ENCODE measurements around the gene ZNF557.
A peak's percentile ranks its signal among the peaks of the same experiment; 100 is the strongest.

The ZNF557 gene

DNA sequence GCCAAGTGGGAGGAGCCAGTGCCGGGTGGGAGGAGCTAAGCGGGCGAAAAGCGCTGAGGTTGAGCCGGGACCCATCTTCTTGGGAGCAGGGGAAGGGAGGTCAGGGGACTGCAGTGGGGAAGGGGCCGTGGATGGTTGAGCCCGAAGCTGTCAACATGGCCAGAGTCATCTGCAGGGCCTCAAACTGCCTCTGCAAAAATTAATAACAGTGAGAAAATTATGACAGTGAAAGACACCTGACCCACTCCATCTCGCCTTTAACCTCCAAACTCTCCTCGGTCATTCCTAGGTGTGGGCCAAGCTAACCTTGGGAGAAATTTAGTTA, 30.1 kb downstream of the ZNF557 start (continued):
- TF ChIP-seq ZNF157 (tag by site-specific recombination; IDR thresholded peaks at IDR 0.05), result no peak
- no peak for TF ChIP-seq ZNF10 (tag by site-specific recombination; IDR thresholded peaks at IDR 0.05)
- TF ChIP-seq, protein P1, sequence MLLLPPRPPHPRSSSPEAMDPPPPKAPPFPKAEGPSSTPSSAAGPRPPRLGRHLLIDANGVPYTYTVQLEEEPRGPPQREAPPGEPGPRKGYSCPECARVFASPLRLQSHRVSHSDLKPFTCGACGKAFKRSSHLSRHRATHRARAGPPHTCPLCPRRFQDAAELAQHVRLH (tag by site-specific recombination; IDR thresholded peaks at IDR 0.05), result no peak
- TF ChIP-seq ZFP69B (tag by site-specific recombination; IDR thresholded peaks at IDR 0.05), result peak; percentile 51; the same call in 1 of the 2 replicates
- TF ChIP-seq ZNF76 (tag by site-specific recombination; IDR thresholded peaks at IDR 0.05; ENCODE audit: borderline replicate concordance, low read depth), result 0 out of 2 replicates have a peak, but pooled peaks have one; percentile 6
- TF ChIP-seq ZXDB (tag by site-specific recombination; IDR thresholded peaks at IDR 0.05), result no peak
- TF ChIP-seq ZNF394 (tag by site-specific recombination; IDR thresholded peaks at IDR 0.05; ENCODE audit: borderline replicate concordance), result no peak
- TF ChIP-seq, protein P2, sequence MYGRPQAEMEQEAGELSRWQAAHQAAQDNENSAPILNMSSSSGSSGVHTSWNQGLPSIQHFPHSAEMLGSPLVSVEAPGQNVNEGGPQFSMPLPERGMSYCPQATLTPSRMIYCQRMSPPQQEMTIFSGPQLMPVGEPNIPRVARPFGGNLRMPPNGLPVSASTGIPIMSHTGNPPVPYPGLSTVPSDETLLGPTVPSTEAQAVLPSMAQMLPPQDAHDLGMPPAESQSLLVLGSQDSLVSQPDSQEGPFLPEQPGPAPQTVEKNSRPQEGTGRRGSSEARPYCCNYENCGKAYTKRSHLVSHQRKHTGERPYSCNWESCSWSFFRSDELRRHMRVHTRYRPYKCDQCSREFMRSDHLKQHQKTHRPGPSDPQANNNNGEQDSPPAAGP (tag by site-specific recombination; IDR thresholded peaks at IDR 0.05), result no peak

DNA sequence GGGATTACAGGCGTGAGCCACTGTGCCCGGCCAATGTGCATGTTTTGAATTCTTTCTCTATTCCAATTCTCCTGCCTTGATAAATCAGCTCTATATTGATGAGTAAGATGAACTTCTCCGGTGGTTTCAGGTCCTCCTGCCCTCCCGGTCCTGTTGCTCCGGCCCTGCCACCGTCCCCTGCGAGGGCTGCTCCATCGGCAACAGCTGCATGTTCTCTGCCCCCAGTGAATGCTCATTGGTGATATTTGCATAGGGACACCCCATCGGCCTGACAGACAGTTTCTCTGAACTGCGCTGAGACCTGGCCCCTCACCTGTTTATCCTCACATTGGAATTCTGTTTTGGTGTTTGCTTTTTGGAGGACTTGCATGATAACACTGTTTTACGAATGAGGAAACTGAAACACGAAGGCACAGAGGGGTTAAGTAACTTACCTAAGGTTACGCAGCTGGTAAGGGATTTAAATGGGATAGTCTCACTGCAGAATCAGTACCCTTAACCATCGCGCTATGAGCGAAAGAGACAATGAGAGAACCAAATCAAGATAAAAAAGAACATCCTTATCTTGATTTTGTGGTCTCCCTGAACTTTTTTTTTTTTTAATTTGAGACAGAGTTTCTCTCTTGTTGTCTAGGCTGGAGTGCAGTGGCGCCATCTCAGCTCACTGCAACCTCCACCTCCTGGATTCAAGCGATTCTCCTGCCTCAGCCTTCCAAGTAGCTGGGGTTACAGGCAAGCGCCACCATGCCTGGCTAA, 32.2 kb downstream of the ZNF557 start:
- ChIA-PET POLR2A (interaction anchor here (0.6 to 1.0 kb wide), 3 partner anchors 33 to 419 kb away, joined by 3 to 6 read pairs (median 4); partner anchors contain the start of gene ZNF557), CTCF (interaction anchor here (0.6 to 5.1 kb wide), 20 partner anchors 7 to 751 kb away, joined by 3 to 70 read pairs (median 4); partner anchors contain the start of gene ARHGEF18)
- TF ChIP-seq ZFHX2 (tag by site-specific recombination; conservative IDR thresholded peaks at IDR 0.05) (no peak), ZNF354C (tag by site-specific recombination; IDR thresholded peaks at IDR 0.05; ENCODE audit: borderline replicate concordance, low read depth) (no peak), MEIS1 (CRISPR knock-in tag; IDR thresholded peaks at IDR 0.05; ENCODE audit: borderline replicate concordance) (no peak), GFI1B (tag by site-specific recombination; IDR thresholded peaks at IDR 0.05) (no peak), ZSCAN30 (tag by site-specific recombination; IDR thresholded peaks at IDR 0.05) (no peak), BCL11B (tag by site-specific recombination; IDR thresholded peaks at IDR 0.05; ENCODE audit: low read depth) (no peak), ZNF292 (tag by site-specific recombination; IDR thresholded peaks at IDR 0.05; ENCODE audit: borderline replicate concordance, low read depth) (no peak), IKZF3 (tag by site-specific recombination; IDR thresholded peaks at IDR 0.05) (no peak), ZBTB48 (tag by site-specific recombination; IDR thresholded peaks at IDR 0.05) (no peak), GLI2 (tag by site-specific recombination; IDR thresholded peaks at IDR 0.05; ENCODE audit: borderline replicate concordance, low read depth) (no peak), ZNF76 (tag by site-specific recombination; IDR thresholded peaks at IDR 0.05; ENCODE audit: borderline replicate concordance, low read depth) (no peak), ZBTB7A (tag by site-specific recombination; IDR thresholded peaks at IDR 0.05; ENCODE audit: low read depth) (no peak), ZNF48 (tag by site-specific recombination; IDR thresholded peaks at IDR 0.05) (no peak), ZNF184 (tag by site-specific recombination; IDR thresholded peaks at IDR 0.05) (no peak), ZNF658 (tag by site-specific recombination; IDR thresholded peaks at IDR 0.05) (no peak), ZNF837 (tag by site-specific recombination; IDR thresholded peaks at IDR 0.05) (no peak)
- TF ChIP-seq, protein P3, sequence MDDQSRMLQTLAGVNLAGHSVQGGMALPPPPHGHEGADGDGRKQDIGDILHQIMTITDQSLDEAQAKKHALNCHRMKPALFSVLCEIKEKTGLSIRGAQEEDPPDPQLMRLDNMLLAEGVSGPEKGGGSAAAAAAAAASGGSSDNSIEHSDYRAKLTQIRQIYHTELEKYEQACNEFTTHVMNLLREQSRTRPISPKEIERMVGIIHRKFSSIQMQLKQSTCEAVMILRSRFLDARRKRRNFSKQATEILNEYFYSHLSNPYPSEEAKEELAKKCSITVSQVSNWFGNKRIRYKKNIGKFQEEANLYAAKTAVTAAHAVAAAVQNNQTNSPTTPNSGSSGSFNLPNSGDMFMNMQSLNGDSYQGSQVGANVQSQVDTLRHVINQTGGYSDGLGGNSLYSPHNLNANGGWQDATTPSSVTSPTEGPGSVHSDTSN (CRISPR knock-in tag; IDR thresholded peaks at IDR 0.05), result no peak
- TF ChIP-seq, protein P4, sequence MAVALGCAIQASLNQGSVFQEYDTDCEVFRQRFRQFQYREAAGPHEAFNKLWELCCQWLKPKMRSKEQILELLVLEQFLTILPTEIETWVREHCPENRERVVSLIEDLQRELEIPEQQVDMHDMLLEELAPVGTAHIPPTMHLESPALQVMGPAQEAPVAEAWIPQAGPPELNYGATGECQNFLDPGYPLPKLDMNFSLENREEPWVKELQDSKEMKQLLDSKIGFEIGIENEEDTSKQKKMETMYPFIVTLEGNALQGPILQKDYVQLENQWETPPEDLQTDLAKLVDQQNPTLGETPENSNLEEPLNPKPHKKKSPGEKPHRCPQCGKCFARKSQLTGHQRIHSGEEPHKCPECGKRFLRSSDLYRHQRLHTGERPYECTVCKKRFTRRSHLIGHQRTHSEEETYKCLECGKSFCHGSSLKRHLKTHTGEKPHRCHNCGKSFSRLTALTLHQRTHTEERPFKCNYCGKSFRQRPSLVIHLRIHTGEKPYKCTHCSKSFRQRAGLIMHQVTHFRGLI (tag by site-specific recombination; IDR thresholded peaks at IDR 0.05), result no peak
- TF ChIP-seq, protein P5, sequence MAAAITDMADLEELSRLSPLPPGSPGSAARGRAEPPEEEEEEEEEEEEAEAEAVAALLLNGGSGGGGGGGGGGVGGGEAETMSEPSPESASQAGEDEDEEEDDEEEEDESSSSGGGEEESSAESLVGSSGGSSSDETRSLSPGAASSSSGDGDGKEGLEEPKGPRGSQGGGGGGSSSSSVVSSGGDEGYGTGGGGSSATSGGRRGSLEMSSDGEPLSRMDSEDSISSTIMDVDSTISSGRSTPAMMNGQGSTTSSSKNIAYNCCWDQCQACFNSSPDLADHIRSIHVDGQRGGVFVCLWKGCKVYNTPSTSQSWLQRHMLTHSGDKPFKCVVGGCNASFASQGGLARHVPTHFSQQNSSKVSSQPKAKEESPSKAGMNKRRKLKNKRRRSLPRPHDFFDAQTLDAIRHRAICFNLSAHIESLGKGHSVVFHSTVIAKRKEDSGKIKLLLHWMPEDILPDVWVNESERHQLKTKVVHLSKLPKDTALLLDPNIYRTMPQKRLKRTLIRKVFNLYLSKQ (tag by site-specific recombination; IDR thresholded peaks at IDR 0.05; ENCODE audit: borderline replicate concordance), result no peak
- Histone ChIP-seq H3K4me3 (ENCODE audit: low read depth, low read length) (no peak overlapping the region), H3K27ac (ENCODE audit: extremely low read depth, low read depth, low read length) (no peak overlapping the region), H3K36me3 (ENCODE audit: control insufficient read depth in 2 of 2, insufficient read depth in 1 of 2, low read length in 2 of 2) (no peaks in the 10 kb centered on the region), H3K9me3 (ENCODE audit: control insufficient read depth, insufficient read depth, low read depth, low read length) (no peaks in the 10 kb centered on the region), H3K4me1 (ENCODE audit: control insufficient read depth, insufficient read depth, low read length) (no peaks in the 10 kb centered on the region)

Measured in HEK293 (cell line).